SKM-1 treated with dmso at 0.1 percent for 144 hours (cell line): ENCODE measurements around the gene VCP.

Experiments
- DNase-seq: peaks from one replicate; lab custom pipeline; 2025; ENCODE audit not compliant: unreplicated experiment; lab: John Stamatoyannopoulos, UW

VCP gene

DNA sequence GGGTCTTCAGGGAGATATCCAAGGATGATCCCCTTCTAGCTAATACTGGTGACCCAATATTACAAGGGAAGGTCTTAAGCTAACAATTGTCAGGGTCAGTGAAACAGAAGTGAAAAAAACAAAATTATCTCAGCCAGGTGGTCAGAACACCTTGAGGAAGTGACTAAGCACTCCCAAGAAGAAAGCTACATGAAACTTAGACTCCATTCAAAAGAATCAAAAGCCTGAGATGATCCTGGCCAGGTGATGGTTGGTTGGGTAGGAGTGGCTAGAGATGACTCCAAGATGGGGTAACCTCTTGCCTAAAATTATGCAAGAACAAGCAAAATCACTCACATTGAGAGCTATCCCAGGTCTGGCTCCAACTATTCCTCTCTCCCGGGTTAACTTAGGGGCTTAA lies 5.4 kb downstream of the VCP start:
- no peak for DNase-seq

DNA sequence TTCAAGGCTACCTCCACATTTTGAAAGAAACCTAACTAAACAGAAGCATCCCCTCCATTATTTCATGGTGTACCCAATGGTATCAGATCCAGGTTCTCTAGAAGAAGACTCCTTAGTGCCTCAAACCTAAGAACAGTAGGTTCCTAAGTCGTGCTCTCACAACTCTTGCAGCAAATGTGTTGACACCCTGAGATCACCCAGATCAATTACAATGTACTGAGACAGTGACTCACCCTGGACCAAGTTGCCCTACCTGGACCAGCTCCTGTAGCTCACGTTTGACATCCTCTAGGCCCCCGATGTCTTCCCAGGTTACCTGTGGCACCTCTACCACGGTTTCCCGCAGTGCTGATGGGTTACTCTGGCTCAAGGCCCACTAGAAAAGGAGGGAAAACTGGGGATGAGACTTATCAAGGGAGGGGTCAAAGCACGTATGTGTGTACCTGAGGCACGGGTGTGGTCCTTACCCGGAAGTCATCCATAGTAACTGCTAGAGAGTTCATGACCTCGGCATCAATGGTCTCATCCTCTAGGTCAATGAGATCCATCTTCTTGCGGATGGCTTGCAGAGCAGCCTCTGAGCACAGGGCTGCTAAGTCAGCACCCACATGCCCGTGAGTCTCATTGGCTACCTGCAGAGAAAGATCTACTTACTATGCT lies 11.7 kb downstream of the VCP start:
- no peak for DNase-seq

DNA sequence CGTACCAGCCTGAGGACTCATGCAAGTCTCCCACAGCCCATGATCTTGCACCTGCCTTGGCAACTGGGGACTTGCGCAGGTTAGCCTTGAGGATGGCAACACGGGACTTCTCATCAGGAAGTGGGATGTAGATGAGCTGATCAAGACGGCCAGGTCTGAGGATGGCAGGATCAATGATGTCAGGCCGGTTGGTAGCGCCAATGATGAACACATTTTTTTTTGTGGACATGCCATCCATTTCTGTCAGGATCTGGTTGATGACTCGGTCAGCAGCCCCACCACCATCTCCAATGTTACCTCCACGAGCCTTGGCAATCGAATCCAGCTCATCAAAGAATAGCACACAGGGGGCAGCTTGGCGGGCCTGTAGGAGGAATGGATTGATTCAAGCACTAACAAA lies 13.0 kb downstream of the VCP start:
- no peak for DNase-seq

DNA sequence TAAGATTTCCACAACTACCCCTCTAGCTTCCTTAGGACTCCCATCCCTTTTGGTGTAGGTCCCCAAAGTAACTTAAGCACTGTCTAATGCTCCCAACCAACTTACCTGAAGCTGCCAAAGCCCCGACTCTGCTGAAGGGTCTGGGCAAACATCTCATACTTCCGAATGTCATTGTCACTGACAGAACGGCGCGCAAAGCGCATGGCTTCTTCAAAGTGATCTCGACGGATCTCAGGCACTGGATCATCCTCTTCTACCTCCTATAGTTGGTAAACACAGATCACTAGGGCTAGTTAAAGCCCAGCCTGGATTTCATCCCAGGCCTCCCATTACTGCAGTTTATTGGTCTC lies 15.2 kb downstream of the VCP start:
- DNase-seq: no peak

DNA sequence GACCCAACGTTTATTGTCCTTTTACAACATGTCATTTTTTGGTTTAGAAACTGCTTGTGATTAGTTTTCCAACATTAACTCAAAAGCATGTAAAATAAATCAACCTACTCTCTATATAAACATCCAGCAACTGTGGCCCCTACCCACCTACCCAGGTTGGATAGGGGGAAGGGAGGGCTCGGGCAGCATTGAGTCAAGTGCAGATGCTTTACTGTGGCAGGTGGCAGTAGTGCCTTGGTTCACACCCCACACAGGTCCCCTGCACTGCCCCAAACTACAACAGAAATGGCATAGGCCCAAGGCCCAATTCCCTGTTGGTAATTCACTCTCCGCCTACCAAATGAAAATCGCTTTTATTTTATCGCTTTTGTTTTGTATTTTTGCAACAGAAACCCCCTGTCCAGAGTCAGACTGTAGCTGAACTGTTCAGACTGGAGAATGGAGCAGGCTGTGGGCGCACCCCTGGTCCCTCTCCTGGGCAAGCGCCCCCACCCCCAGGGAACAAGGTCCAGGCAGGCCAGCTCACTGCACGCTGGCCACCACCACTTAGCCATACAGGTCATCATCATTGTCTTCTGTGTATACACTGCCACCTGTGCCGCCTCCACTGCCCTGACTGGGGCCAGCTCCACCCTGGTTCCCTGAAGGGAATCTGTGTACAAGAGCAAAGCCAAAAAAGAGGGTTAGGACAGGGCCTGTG lies 15.7 kb downstream of the VCP start:
- DNase-seq: no peak

DNA sequence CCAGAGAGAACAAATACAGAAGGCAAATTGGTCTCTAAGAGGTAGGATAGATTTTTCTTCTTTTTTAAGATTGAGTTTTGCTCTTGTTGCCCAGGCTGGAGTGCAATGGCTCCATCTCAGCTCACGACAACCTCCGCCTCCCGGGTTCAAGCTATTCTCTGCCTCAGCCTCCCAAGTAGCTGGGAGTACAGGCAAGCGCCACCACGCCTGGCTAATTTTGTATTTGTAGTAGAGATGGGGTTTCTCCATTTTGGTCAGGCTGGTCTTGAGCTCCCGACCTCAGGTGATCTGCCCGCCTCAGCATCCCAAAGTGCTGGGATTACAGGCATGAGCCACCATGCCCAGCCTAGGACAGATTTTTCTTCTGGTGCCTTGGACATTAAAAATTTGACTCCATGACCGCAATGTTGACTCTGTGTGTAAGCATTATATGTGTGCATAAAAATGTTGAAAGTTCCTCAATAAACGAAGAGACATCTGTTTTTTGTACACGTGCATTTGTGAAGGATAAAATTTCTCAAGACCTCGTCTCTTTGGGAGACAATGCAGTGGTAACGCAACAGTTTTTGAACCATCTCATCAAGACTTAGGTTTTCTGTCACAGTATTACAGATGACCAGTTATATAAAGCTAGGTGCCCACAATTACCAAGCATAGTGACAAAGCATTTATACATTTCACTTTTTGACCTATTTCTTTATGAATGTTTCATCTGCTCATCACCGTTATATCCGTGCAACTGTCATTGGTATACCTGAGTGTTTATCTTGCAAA lies 17.4 kb downstream of the VCP start:
- DNase-seq: no peak

DNA sequence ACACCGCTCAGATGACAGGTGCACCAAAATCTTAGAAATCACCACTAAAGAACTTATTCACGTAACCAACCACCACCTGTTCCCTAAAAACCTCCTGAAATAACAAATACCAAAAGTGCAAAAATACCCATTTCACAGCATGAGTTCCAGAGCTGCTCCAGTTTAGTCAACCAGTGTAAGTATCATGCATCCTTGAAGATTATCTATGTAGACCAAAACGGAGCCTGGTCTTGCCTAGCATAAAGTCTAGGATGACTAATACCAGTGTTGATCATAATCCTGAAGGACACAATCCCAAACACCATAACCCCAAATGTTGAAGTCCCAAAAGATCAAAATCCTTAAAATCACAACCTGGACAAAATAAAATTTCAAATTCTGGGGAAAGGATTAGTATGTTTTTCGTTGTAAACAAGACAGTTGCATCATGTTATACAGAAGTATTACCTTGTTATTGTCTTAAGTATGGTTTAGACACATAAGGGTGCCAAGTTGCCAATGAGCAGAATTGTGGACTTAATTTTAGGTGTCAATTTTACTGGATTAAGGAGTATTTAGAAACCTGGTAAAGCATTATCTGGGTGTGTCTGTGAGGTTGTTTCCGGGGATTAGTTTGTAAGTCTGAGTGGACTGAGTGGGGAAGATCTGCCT lies 18.1 kb downstream of the VCP start:
- DNase-seq: no peak

DNA sequence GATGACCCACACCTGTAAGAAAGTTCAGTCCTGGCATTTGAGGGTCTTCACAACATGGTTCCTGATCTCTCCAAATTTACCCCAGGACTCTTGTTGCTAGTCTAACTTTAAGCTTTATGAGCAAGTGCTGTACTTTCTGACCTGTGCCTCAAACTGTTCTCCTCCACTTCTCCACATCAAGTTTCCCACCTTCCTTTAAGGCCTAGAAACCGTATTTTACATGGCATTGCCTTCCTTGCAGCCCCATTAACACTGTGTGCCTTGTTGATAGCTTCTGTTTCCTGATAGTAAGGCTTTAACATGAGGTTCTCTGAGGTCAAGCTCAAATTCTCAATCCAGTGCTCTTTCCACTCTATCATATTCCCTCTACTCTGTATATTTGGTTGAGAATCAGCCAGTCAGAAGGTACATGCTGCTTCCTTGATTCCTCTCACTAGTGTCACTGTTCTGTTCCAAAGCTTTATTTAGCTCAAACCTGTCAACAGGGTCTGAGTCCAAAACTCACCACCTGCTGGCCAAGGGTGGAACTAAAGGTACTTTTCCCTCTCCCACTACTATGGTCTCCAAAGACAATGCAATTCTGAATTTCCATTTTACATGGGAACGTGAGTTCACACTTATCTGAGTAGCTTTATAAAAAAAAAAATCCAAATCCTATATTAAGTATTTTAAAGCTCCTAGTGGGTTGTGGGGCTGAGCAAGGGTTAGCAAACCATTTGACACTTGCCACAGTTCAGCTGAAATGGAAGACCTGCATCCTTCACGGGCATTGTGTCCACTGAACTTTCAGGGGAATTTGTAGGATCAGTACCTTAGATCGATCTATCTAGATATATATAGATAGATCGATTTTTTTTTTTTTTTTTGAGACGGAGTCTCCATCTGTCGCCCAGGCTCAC lies 21.1 kb downstream of the VCP start:
- peak; percentile 42 for DNase-seq

DNA sequence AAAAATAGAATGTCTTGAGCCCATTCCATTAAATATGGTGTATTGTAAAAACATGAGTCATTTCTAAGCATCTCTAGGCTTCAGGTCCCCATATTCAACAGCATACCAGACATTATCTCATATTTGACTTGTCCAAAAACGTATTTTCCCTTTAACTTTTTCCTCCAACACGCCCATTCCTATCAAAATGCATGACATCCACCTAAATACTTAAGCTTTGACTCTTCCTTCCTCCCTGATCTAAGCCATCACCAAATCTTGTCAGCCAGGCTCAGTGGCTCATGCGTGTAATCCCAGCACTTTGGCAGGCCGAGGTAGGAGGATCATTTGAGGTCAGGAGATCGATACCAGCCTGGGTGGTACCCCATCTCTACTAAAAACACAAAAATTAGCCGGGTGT lies 23.9 kb downstream of the VCP start:
- DNase-seq: no peak

DNA sequence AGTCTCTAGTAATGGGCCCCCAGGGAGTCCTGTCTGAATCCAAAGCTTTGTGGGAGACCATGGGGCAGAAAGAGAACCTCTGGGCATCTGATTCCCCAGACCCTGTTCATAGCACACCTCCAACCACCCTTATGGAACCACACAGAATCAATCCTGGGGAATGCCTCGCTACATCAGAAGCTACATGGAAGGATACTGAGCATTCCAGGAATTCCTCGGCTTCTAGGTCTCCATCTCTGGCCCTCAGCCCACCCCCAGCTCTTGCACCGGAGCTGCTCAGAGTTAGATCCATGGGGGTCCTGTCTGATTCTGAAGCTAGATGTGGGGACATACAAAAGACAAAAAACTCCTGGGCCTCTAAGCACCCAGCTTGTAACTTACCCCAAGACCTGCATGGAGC lies 28.4 kb downstream of the VCP start:
- no peak for DNase-seq

DNA sequence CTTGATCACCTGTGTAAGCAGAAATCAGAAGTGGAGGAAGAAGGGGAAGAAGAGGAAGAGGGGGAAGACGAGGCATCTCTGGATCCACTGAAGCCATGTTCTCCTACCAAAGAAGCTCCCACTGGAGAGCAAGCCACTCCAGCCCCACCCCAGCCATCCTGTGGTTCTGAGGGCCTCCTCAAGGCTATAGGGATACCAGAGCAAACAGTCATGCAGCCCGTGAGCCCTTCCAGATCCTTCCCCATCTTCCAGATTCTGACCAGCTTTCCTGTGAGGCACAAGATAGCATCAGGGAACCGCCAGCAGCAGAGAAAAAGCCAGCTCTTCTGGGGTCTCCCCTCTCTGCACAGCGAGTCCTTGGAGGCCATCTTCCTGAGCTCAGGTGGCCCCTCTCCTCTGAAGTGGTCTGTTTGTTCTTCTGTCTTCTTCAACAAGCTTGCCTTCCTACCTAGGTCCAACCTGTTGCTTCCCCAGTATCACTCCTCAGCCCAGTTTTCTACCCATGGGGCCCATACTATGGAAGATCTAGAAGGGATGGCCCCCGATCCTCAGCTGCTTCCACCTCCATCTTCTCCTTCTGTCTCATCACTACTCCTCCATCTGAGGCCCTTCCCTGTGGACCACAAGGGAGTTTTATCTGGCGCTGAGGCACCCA lies 29.4 kb downstream of the VCP start:
- DNase-seq: no peak

DNA sequence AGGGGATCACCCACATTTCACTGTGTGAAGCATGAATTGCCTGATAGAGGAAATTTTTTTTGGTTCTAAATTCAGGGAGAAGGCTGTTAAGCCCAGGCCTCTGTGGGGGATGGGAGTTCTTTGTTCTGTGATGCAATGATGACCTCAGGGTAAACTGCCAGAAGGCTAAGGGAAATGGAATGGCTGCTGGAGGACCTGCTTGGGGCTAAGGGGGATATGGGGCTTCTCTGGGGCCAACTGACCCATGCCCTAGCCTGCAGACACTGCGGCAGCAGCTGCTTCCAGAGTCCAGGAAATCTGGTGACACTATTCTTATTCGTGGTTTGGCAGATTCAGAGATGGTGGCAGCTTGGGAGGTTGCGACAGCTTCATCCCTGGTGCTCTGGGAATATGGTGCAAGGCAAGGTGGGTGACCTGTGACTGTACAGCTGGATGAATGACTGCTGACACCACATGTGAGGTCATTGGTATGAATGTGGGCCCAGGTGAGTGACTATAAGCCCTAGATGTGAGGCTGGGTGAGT lies 30.3 kb downstream of the VCP start:
- DNase-seq: peak; percentile 27

DNA sequence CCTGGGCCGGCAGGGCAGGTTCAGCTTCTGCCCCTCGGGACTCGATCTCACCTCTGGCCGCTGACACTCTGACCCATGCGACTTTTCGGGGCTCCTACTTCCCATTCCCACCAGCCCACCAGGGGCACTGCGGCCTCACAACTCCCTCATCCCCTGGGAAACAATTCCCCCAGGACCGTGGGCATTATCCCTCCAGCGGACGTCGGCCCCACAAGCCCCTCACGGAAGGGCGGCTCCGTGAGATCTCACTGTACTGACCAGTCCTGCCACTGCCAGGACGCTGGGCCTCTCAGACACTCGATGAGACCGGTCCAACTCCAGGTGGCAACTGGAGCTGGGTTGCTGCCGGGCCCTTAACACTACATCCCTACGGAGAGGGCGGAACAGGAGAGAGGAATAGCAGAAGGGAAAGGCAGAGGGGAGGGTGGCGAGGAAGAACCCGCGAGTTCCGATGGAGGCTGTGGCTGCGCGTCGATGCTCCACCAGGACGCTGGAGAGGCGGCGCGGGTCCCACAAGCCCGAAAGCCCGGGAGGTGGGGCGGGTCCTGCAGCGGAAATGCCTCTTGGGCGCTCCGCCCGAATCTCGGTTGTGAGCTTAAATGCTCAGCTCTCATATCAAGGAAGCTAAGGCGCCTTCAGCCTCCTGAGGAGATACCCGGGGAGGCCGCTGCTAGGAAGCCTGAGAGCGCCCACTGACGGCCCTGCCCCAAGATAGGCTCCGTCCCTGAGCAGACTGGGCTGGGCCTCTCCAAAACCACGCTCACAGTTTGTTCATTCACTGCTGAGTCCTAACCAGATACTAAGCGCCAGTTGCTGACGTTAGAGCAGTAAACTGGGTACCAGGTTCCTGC lies 36.3 kb downstream of the VCP start:
- no peak for DNase-seq

DNA sequence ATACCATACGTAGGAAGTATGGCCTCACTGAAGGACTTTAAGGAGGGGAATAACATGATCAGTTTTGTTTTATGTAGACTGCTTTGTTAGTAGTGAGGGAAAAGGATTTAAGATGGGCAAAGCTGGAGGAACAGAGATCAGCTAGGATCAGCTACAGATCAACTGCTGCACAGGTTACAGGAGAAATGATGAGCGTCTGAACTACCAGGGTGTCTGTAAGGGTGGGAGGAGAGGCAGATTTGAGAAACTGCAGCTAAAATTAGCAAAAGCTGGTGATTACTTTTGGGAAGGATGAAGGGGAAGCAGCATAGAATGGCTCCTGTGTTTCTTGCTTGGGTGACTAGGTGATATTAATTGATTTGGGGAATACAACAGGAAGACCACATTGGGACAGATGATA lies 39.3 kb downstream of the VCP start:
- DNase-seq: no peak

DNA sequence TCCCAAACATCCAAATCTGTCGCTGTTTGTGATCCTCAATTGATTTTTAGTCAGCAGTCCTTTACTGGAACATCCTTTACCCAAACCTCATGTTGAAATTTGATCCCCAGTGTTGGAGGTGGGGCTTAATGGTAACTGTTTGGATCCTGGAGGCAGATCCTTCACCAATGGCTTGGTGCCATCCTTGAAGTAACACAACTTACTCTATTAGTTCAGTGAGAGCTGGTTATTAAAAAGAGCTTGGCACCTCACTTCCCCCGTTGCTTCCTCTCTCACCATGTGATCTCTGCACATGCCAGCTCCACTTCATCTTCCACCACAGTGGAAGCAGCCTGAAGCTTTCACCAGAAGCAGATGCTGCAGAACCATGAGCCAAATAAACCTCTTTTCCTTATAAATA lies 42.6 kb downstream of the VCP start:
- no peak for DNase-seq

DNA sequence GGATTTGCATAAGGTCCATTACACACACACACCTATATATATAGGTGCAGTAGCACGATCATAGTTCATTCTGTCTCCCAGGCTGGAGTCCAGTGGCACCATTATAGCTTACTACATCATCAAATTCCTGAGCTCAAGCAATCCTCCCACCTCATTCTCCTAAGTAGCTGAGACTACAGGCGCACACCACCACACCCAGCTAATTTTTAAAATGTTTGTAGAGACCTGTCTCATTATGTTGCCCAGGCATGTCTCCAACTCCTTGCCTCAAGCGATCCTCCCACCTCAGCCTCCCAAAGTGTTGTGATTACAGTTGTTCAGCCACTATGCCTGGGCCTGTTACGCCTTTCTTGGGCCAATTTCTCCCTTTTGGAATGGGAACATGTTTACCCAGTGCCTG lies 43.2 kb downstream of the VCP start:
- DNase-seq: no peak

DNA sequence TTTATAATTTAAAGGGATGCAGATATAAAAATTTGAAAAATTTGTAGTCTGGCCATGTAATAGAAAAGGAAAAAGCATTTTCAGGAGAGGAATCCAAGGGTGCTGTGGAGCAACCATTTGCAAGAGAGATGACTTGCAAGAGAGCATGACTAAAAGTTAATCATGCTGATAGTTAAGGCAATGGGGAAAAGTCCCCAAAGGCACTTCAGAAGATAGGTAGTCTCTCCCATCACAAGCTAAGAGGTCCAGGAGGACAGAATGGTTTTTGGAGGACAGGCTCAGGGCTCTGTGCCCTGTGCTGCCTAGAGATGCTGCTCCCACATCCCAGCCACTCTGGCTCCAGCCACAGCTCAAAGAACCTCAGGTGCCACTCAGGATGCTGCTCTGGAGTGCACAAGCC lies 44.1 kb downstream of the VCP start:
- no peak for DNase-seq

DNA sequence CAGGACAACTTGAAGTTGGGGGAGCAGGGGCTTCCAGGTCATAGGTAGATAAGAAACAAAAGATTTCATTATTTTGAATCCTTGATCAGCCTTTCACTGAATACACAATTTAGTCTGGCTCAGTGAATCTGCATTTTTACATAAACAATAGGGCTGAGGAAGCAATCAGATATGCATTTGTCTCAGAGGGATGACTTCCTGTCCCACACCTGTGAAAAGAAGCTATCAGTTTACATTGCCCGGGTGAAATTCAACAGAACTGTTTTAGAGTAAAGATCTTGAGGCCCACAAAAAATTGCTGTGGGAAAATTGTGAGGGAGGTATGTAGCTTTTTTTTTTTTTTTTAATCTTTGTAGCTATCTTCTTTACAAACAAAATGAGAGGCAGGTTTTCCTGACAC lies 44.6 kb downstream of the VCP start:
- DNase-seq: no peak

DNA sequence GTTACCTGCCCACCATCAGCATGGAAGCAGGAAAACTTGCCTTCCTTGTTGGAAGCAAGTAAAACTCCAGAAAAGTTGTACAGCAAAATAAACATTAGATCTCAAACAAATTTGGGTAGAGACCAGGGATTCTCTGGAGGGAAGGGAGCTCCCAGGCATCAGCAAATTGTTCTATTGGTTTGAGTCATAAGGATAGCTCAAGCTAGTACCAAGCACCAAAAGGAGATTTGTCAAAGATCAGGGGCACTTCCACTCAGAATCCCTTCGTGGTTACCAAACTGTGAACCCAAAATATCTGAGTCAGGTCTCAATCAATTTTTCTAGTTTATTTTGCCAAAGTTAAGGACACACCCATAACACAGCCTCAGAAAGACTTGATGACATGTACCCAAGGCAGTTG lies 45.1 kb downstream of the VCP start:
- DNase-seq: no peak
